T47D (cell line): Measurements from ENCODE around the gene EML6.

Experiments
- DNase-seq, 2 experiments: peaks; one replicate each; pipeline versions ENCODE4 v3.0.0 to v3.0.0-alpha.2; 2011 to 2012; ENCODE audit warnings: low read depth in 1 of 2, low spot score in 1 of 2
- JUND ChIP-seq: IDR thresholded peaks from 2 replicates; pipeline ENCODE4 v1.6.1; 2012; ENCODE audit warnings: low read depth
- in situ Hi-C: cut with HindIII; loops from 2 replicates; pipeline ENCODE4 v1.10.0; 2016; ENCODE audit warnings: low sequenced_read_pairs, low pct_unique_long_range_greater_than_20kb

EML6 gene

DNA sequence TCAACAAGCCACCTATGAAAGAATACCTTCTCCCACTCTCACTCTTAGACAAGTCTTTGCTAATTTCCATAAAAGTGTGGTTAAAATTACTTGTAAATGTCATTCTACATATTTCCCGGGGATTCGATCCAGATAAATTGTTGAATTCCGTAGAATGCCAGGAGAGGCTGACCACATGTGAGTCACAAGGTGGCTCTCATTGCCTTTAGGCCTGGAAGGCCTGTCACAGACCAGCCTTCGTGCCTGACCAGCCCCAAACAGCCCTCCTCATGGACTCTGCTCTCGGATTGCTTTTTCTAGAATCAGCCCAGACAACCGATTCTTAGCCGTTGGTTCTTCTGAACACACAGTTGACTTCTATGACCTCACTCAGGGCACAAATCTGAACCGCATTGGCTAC, 240.8 kb downstream of the EML6 start:
- in situ Hi-C loops, result no loop called here
- no peak for DNase-seq
- no peak for TF ChIP-seq JUND

DNA sequence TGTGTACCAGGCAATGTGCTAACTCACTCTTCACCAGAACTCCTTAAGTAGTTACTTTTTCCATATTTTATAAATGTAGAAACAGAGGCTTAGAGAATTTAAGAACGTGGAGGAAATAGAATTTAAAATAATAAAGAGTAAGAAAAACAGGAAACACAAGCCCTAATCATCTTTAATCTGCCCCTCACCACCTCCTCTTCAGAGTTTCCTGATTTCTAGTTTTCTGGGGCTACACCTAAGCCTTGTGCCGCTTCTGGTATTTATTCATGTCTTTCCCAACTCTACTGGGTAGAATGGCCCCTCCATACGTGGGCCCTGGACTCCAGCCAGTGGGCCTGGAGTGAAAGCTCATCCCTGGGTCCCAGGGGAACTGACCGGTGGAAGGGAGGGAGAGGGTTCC, 241.4 kb downstream of the EML6 start:
- no peak for TF ChIP-seq JUND
- DNase-seq, result no peak
- in situ Hi-C loops, result no loop called here

DNA sequence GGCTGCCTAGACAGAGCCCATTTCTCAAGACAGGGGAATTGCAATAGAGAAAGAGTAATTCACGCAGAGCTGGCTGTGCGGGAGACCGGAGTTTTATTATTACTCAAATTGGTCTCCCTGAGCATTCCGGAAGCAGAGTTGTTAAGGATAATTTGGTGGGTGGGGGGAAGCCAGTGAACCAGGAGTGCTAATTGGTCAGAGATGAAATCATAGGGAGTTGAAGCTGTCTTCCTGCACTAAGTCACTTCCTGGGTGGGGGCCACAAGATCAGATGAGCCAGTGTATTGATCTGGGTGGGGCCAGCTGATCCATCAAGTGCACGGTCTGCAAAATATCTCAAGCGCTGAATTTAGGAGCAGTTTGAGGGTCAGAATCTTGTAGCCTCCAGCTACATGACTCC, 242.0 kb downstream of the EML6 start:
- no peak for TF ChIP-seq JUND
- DNase-seq, result no peak
- in situ Hi-C loops, result no loop called here

DNA sequence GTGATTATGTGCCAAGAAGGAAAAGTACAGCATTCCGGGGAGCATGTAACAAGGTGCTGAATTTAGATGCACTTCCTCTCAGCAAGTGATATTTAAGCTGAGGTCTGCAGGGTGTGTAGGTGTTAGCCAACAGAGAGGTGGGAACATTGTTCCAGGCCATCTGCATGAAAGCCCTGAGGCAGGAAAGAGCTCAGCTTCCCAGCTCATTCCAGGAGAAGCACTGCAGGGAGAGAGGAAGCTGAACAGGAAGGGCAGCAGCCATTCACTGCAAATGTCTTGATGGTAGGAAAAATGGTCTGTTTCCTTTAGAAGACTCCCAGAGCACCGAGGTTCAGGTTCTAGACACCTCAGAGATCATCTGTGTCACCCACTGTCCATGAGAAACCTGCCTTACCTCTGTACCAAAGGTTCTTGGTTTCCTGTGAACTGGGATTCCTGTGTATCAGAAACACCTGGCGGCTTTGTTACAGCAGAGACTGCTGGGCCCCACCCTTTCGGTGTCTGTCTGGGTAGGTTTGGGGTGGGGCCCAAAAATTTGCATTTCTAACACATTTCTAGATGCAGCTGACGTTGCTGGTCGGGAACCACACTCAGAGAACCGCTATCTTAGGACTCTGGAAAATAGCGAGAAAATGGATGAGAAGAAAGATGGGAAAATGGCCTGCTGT, 242.8 kb downstream of the EML6 start:
- no peak for DNase-seq
- in situ Hi-C loops, result no loop called here
- no peak for TF ChIP-seq JUND

DNA sequence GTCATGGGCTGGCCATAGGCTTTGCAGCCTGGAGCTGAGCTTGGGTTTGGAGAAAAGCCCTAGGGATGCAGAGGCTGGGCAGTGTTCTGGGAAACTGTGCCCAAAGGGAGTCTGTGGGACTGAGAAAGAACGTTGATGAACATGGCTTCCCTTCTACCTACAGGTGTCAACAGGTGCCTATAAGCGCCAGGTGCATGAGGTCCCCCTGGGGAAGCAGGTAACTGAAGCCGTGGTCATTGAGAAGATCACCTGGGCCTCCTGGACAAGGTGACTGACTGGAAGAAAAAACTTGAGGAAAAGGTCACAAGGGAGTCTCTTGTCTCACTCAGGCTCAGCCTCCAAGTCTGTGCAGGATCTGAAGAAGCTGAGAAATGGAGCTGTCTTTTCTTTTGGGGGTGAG, 243.4 kb downstream of the EML6 start:
- no peak for TF ChIP-seq JUND
- in situ Hi-C loops, result no loop called here
- no peak for DNase-seq

DNA sequence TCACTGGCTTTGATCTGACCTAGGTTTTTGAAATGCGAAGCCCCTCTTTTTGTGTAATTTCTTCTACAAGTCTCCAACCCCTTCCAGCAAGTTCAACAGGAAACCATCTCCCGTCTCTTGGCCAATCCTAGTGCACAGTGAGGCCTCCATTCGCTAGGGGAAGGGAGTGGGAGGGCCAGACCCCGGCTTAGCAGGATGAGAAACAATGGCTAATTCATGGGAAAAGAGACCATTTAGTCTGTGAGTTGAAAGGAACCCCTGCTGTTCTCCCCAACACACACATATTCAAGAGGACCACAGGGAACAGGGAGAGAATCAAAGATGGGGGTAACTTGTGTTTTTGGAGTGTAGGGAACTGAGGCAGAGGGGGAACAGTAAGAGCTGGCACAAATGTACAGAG, 243.8 kb downstream of the EML6 start:
- no peak for TF ChIP-seq JUND
- in situ Hi-C loops, result no loop called here
- DNase-seq, result no peak

DNA sequence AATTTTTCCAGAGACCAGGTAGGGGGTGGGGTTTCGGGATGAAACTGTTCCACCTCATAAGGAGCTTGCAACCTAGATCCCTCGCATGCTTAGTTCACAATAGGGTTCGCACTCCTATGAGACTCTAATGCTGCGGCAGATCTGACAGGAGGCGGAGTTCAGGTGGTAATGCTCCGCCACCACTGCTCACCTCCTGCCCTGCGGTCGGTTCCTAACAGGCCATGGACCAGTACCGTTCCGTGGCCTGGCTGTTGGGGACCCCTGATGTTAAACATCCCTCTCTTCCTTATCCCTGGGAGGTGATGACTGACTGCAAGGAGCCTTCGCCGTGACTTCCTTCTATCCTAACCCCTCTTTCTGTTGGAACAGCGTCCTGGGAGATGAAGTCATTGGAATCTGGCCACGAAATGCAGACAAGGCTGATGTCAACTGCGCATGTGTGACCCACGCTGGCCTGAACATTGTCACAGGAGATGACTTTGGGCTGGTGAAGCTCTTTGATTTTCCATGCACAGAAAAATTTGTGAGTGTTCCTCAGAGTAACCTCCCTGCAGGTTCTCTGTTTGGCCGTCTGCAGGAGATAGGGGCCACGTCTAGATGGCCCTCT, 244.4 kb downstream of the EML6 start:
- TF ChIP-seq JUND, result no peak

DNA sequence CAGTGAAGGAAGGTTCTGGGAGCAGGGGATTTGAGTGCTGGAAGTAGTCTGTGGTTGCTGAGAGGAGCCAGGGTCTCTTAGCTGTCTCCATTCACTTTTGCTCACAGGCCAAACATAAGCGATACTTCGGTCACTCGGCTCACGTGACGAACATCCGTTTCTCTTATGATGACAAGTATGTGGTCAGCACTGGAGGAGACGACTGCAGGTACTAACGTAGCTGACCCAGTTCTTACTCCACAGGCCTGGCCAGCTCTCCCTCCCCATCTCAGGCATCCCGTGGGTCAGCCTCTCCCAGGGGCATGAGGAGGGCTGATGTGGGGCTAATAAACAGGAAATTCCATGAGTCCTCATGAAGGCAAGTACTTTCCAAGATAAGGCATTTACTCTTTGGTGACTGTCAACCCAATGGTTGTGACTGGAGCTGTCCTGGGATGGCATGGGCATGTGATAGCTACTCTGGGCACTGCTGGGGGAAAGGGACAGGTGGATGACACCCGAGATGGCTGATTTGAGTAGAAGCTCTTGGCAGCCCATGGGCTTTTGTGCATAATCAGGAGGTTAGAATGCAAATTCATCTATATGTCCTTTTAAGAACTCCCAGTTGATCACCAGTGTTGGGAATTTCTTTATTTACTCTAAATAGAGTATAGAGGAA, 245.2 kb downstream of the EML6 start:
- no peak for TF ChIP-seq JUND
- in situ Hi-C loops, result no loop called here
- DNase-seq, result no peak

More for the DNA sequence above, 244.4 kb downstream of the EML6 start:
- in situ Hi-C loops, result no loop called here
- no peak for DNase-seq

DNA sequence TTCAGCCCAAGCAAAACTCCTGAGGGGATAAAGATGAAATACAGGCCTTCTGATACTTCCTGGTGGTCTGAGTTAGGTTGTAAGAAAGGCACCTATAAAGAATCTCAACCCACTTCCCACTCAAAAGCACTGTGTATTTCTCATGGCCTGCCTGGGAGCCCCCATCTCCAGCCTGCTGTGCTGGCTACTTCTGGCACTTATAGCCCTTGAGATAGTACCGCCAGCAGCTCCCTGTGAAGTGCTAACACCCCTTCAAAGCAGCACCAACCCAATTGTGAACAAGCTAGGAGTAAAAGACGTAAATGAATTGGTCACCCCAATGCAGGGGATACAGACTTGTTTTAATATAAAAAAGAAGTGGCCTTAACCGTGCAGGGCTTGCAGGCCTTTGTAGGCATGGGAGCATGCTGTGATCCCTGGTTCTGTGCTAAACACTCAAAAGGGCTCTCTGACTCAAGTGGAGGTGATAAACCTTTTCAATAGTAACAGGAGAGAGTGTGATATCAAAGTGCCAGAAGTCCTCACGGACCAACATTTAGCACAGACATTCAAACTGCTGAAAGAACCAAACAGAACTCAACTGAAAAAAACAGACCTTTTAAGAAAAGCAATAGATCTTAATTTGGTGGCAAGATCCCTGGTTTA, 246.0 kb downstream of the EML6 start:
- in situ Hi-C loops, result no loop called here

DNA sequence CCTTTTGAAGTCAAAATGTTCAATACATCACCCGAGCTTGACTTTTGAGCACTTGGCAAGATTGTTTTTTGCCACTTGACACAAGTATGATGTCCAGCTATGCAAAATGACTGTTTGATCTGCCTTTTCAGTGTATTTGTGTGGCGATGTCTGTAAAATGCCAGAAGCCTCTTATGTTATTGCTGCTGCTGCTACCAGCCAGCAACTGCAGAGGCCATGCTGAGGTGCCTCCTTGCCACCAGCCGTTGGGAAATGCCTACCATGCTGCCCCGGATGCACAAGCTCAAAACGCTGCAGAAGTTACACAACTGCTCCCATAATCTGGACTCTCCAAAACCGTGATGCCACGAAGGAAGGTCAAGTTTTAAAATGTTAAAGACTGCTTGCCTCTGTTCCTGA, 246.5 kb downstream of the EML6 start:
- no peak for DNase-seq
- in situ Hi-C loops, result no loop called here
- no peak for TF ChIP-seq JUND

More for the DNA sequence above, 246.0 kb downstream of the EML6 start:
- TF ChIP-seq JUND, result no peak
- DNase-seq, result no peak

DNA sequence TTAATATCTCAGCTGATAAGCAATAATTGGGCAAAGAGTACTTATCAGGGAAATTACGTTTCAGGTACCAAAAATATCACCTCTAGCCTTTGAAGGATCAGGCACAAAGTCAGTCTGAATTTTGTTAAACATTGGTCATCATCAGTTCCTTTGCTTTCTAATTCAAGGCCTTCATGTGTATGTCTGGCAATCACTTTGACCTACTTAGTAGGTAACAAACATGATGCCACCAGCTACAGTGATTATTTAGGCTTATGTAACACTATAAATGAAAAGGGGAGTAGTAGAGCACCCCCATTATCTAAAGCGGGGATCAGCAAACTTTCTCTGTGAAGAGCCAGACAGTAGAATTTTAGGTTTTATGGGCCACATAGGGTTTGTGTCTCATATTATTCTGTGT, 251.7 kb downstream of the EML6 start:
- in situ Hi-C loops, result no loop called here
- no peak for TF ChIP-seq JUND
- DNase-seq, result no peak

DNA sequence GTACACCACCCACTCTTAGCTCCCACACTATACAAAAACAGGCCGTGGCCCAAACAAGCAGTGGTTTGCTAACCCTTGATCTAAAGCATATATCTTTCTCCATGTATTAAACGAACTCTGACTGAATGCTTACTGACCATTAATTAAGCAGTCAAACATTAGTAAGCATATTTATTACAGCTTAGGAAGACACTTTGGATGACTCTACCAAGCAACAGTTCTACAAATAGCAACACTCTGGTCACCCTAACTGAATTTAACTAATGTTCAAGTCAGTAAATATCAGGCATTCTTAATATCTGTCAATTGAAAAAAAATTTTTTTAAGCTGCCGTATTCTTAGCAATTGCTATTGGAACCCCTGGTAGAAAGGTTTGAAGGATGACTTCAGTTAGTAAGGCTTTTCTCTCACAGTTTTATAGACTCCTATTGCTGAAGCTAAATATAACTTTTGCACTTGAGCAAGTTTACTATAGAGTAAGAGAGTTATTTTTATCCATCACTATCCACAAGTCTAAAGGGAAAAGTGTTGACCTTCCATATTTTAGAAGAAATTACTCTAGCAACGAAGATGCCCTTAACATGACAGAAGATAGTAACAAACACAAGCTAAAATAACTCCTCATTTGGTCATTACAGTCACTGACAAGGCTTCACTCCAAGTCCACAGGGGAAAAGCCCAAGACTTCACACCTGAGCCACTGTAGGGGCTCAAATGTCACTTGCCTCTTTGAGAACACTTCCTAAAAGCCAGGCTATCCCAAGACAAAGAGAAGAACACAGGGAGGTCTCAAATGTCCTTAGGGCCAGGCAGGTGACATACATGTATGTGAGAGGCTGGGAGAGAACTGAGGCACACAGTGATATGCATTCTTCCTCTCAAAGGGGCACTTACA, 252.4 kb downstream of the EML6 start:
- in situ Hi-C loops, result no loop called here
- no peak for TF ChIP-seq JUND
- DNase-seq, result no peak
